GM10847 (cell line): Measurements from ENCODE around the gene UNK.
A peak's percentile ranks its signal among the peaks of the same experiment; 100 is the strongest.

Experiments used
- POLR2A ChIP-seq: IDR thresholded peaks from 2 replicates; pipeline ENCODE4 v1.6.1; 2011; ENCODE audit not compliant: insufficient read length; ENCODE audit errors: extremely low read depth

Gene UNK

GRCh38 chr17:75777296-75777922 lies 7.2 kb upstream of the UNK start:
- no peak for TF ChIP-seq POLR2A

- TF ChIP-seq POLR2A: no peak
These were observed 5.8 kb upstream of the UNK start for GRCh38 chr17:75778861-75779249.

GRCh38 chr17:75779250-75779986 lies 5.2 kb upstream of the UNK start:
- TF ChIP-seq POLR2A: peak; percentile 100

GRCh38 chr17:75779987-75780889 lies 4.4 kb upstream of the UNK start:
- TF ChIP-seq POLR2A: no peak

- TF ChIP-seq POLR2A: no peak
These were observed 1.4 kb upstream of the UNK start for GRCh38 chr17:75783069-75783783.

- no peak for TF ChIP-seq POLR2A
These were observed 668 bp upstream of the UNK start for GRCh38 chr17:75783803-75784472.

GRCh38 chr17:75785016-75785890 lies 647 bp downstream of the UNK start:
- peak; percentile 85 for TF ChIP-seq POLR2A

- no peak for TF ChIP-seq POLR2A
These were observed 6.6 kb downstream of the UNK start for GRCh38 chr17:75791254-75791653.

- TF ChIP-seq POLR2A: no peak
These were observed 8.9 kb downstream of the UNK start for GRCh38 chr17:75793460-75793859.

GRCh38 chr17:75795820-75796607 lies 11.4 kb downstream of the UNK start:
- TF ChIP-seq POLR2A: no peak

GRCh38 chr17:75799402-75799801 lies 14.8 kb downstream of the UNK start:
- TF ChIP-seq POLR2A: no peak

- no peak for TF ChIP-seq POLR2A
These were observed 19.3 kb downstream of the UNK start for GRCh38 chr17:75803883-75804282.
